Liver (tissue), 9 donors: ENCODE measurements around the gene TEX50. TPM values are rescaled to one million over a fixed set of nuclear protein-coding genes. Genes with fewer than 3 reads are reported as not detected.

Source experiments
- DNase-seq: peaks from one replicate; pipeline ENCODE4 v3.0.0-alpha.2; 2017; ENCODE audit warnings: low spot score
- H3K27ac ChIP-seq, 2 donors: one replicate each; pipeline ENCODE4 v1.7.0; 2013; ENCODE audit warnings: inconsistent platforms in 2 of 2, low read length in 2 of 2, control low read depth in 1 of 2, low read depth in 1 of 2, mild to moderate bottlenecking in 1 of 2
- H3K27me3 ChIP-seq, 4 donors: one replicate each; pipeline versions ENCODE4 v1.6.1 to v1.7.0; 2013; ENCODE audit warnings: low read length in 3 of 4, inconsistent platforms in 1 of 4, mild to moderate bottlenecking in 1 of 4, moderate library complexity in 1 of 4; ENCODE audit not compliant: control insufficient read depth in 4 of 4, insufficient read depth in 4 of 4
- H3K36me3 ChIP-seq, 4 donors: one replicate each; pipeline versions ENCODE4 v1.6.1 to v1.7.0; 2013; ENCODE audit warnings: low read length in 3 of 4, mild to moderate bottlenecking in 3 of 4, low read depth in 1 of 4, moderate library complexity in 1 of 4; ENCODE audit not compliant: control insufficient read depth in 4 of 4, insufficient read depth in 3 of 4
- H3K4me1 ChIP-seq, 4 donors: one replicate each; pipeline versions ENCODE4 v1.6.1 to v1.7.0; 2013; ENCODE audit warnings: low read length in 3 of 4, mild to moderate bottlenecking in 3 of 4, moderate library complexity in 1 of 4; ENCODE audit not compliant: control insufficient read depth in 4 of 4, insufficient read depth in 4 of 4
- H3K4me3 ChIP-seq, 3 donors: one replicate each; pipeline versions ENCODE4 v1.6.1 to v1.7.0; 2013; ENCODE audit warnings: low read length in 3 of 3, control low read depth in 1 of 3, low read depth in 1 of 3, mild to moderate bottlenecking in 1 of 3
- H3K9ac ChIP-seq, 2 donors: one replicate each; pipeline ENCODE4 v1.7.0; 2013; ENCODE audit warnings: low read length in 2 of 2, mild to moderate bottlenecking in 2 of 2, moderate library complexity in 2 of 2, control low read depth in 1 of 2, low read depth in 1 of 2
- H3K9me3 ChIP-seq, 4 donors: one replicate each; pipeline versions ENCODE4 v1.6.1 to v1.7.0; 2013; ENCODE audit warnings: low read length in 3 of 4; ENCODE audit not compliant: control insufficient read depth in 4 of 4
- ATF3 ChIP-seq: IDR thresholded peaks from 2 replicates; pipeline ENCODE4 v1.6.1; 2016; ENCODE audit warnings: antibody characterized with exemption
- CTCF ChIP-seq: fragments of 150-350 bp; IDR thresholded peaks from 2 replicates; pipeline ENCODE4 v1.5.1; 2017; ENCODE audit warnings: improper control_type of control experiment, low read depth, low read length; ENCODE audit not compliant: missing input control
- EGR1 ChIP-seq, 2 donors: IDR thresholded peaks; 2 replicates each; pipeline ENCODE4 v1.6.1; 2016 to 2018; ENCODE audit warnings: antibody characterized with exemption in 2 of 2, low read depth in 2 of 2
- FOXA1 ChIP-seq: IDR thresholded peaks from 2 replicates; pipeline ENCODE4 v1.6.1; 2016; ENCODE audit warnings: antibody characterized with exemption
- FOXA2 ChIP-seq: IDR thresholded peaks from 2 replicates; pipeline ENCODE4 v1.6.1; 2016; ENCODE audit warnings: antibody characterized with exemption
- GABPA ChIP-seq, 2 donors: IDR thresholded peaks in 1 of 2; conservative IDR thresholded peaks in 1 of 2; 2 replicates each; pipeline ENCODE4 v1.6.1; 2016; ENCODE audit warnings: antibody characterized with exemption in 2 of 2, mild to moderate bottlenecking in 1 of 2, moderate library complexity in 1 of 2
- HNF4A ChIP-seq, 2 donors: conservative IDR thresholded peaks; 2 replicates each; pipeline ENCODE4 v1.6.1; 2016; ENCODE audit warnings: antibody characterized with exemption in 2 of 2, mild to moderate bottlenecking in 2 of 2
- JUND ChIP-seq, 2 donors: IDR thresholded peaks; 2 replicates each; pipeline ENCODE4 v1.6.1; 2016; ENCODE audit warnings: antibody characterized with exemption in 2 of 2
- MAX ChIP-seq: IDR thresholded peaks from 2 replicates; pipeline ENCODE4 v1.6.1; 2016; ENCODE audit warnings: antibody characterized with exemption
- REST ChIP-seq: IDR thresholded peaks from 2 replicates; pipeline ENCODE4 v1.6.1; 2016; ENCODE audit warnings: antibody characterized with exemption, mild to moderate bottlenecking
- RXRA ChIP-seq, 2 donors: IDR thresholded peaks; 2 replicates each; pipeline ENCODE4 v1.6.1; 2017 to 2018; ENCODE audit warnings: antibody characterized with exemption in 2 of 2, mild to moderate bottlenecking in 1 of 2
- TAF1 ChIP-seq: conservative IDR thresholded peaks from 2 replicates; pipeline ENCODE4 v1.6.1; 2016; ENCODE audit warnings: antibody characterized with exemption, mild to moderate bottlenecking
- YY1 ChIP-seq: IDR thresholded peaks from 2 replicates; pipeline ENCODE4 v1.6.1; 2016; ENCODE audit warnings: antibody characterized with exemption, mild to moderate bottlenecking
- ZBTB33 ChIP-seq: IDR thresholded peaks from 2 replicates; pipeline ENCODE4 v1.6.1; 2016; ENCODE audit warnings: antibody characterized with exemption
- WGBS: extraction: QIAGEN DNeasy Blood & Tissue Kit; methylation state at CpG from one replicate; pipeline ENCODE4 v1.1.7; 2013; 5-methylcytosine and 5-hydroxymethylcytosine counted together
- polyA plus RNA-seq, 2 donors: library from polyadenylated mRNA; stranded (reverse) in 1 of 2; unstranded in 1 of 2; fragments of 200-250 nt in 1 of 2; fragments of >200 nt in 1 of 2; fragmentation: Nextera tagmentation in 1 of 2; extraction: Ambion mirVana in 1 of 2; gene quantifications; one replicate each; pipeline versions ENCODE4 v1.2.1 to v1.2.3, GENCODE V29; 2013 to 2015
- total RNA-seq, 2 donors: library from RNA; depleted of rRNA; stranded (reverse); fragments of >200 nt; gene quantifications; one replicate each; pipeline ENCODE4 v1.2.3, GENCODE V29; 2014
- donor health status: healthy.
- donor health status: healthy.
- donor health status: healthy.
- donor health status: healthy.
- donor health status: healthy.

The TEX50 gene
- total and polyA plus RNA-seq, 4 donors, result not detected

- 62% methylated on average over 3 of the region's 3 CpGs for WGBS
- no peaks in the 10 kb centered on the region for H3K4me1 ChIP-seq
- H3K4me3 ChIP-seq, result no peak overlapping the region
- no peaks in the 10 kb centered on the region for H3K9me3 ChIP-seq
- H3K9ac ChIP-seq, result no peak overlapping the region
- H3K36me3 ChIP-seq, result no peaks in the 10 kb centered on the region
- TF ChIP-seq REST (no peak), GABPA (IDR thresholded peaks at IDR 0.05 in 1 of 2, conservative IDR thresholded peaks at IDR 0.05 in 1 of 2) (no peak), ATF3 (no peak), CTCF (no peak), HNF4A (conservative IDR thresholded peaks at IDR 0.05) (no peak)
- H3K27ac ChIP-seq, result no peak overlapping the region
- no peaks in the 10 kb centered on the region for H3K27me3 ChIP-seq
- DNase-seq, result no peak
Observed at GRCh38 chr1:173646656-173647055, 11.5 kb downstream of the TEX50 start.

GRCh38 chr1:173648880-173649605, 13.9 kb downstream of the TEX50 start:
- no peak for TF ChIP-seq JUND (IDR thresholded peaks at IDR 0.05)
- TF ChIP-seq FOXA2, result no peak
- TF ChIP-seq REST, result no peak
- TF ChIP-seq YY1, result no peak
- TF ChIP-seq MAX, result no peak
- no peak for TF ChIP-seq ZBTB33
- TF ChIP-seq RXRA (IDR thresholded peaks at IDR 0.05), result no peak
- no peak for TF ChIP-seq HNF4A (conservative IDR thresholded peaks at IDR 0.05)
- no peak for TF ChIP-seq TAF1
- TF ChIP-seq CTCF, result no peak
- TF ChIP-seq ATF3, result no peak
- no peak for TF ChIP-seq FOXA1
- no peak for TF ChIP-seq EGR1 (IDR thresholded peaks at IDR 0.05; ENCODE audit: low read depth in 2 of 2)
- no peaks in the 10 kb centered on the region for H3K27me3 ChIP-seq
- no peaks in the 10 kb centered on the region for H3K9me3 ChIP-seq
- H3K27ac ChIP-seq, result no peak overlapping the region
- H3K4me1 ChIP-seq, result no peaks in the 10 kb centered on the region
- no peaks in the 10 kb centered on the region for H3K36me3 ChIP-seq
- H3K4me3 ChIP-seq, result no peak overlapping the region
- H3K9ac ChIP-seq, result no peak overlapping the region
- no peak for DNase-seq
